RWPE1 (cell line): Measurements from ENCODE around the gene AANAT.

Experiments
- CTCF ChIA-PET: fragments of 350-600 bp; sonication (Branson Sonifier 250); formaldehyde crosslinking; extraction: SDS; loops from one replicate; lab custom pipeline; 2021; lab: Yijun Ruan, JAX
- POLR2A ChIA-PET: fragments of 400-600 bp; formaldehyde crosslinking; extraction: SDS; loops from one replicate; lab custom pipeline; 2020; ENCODE audit warnings: antibody characterized with exemption; ENCODE audit not compliant: low non-redundant PET; lab: Yijun Ruan, JAX
- DNase-seq: peaks from one replicate; pipeline ENCODE4 v3.0.0; 2012; ENCODE audit warnings: low spot score
- H3K27ac ChIP-seq: fragments of 450-650 bp; 2 replicates; pipeline ENCODE4 v1.5.1; 2017
- CTCF ChIP-seq: fragments of 450-650 bp; conservative IDR thresholded peaks from 2 replicates; pipeline ENCODE4 v1.5.1; 2017; ENCODE audit warnings: low read depth, mild to moderate bottlenecking

Gene AANAT

GRCh38 chr17:76469076-76469990, 1.9 kb downstream of the AANAT start:
- POLR2A ChIA-PET = no interaction called here
- no peak for TF ChIP-seq CTCF

GRCh38 chr17:76469991-76470739, 2.8 kb downstream of the AANAT start:
- DNase-seq = no peak
- H3K27ac ChIP-seq = 0 out of 2 replicates have a peak overlapping the region, but pooled peaks have one; percentile 5
- TF ChIP-seq CTCF = no peak
- ChIA-PET CTCF (interaction anchor here (0.6 kb wide), 1 partner anchor 934 kb away, joined by 4 read pairs; no protein-coding TSS in a partner anchor), POLR2A (no interaction called here)

More at GRCh38 chr17:76469076-76469990, 1.9 kb downstream of the AANAT start:
- no peak for DNase-seq
- 0 out of 2 replicates have a peak overlapping the region, but pooled peaks have one; percentile 5 for H3K27ac ChIP-seq
- CTCF ChIA-PET = interaction anchor here (0.6 kb wide), 2 partner anchors 61 to 934 kb away, joined by 3 to 4 read pairs; no protein-coding TSS in a partner anchor

- no peak for DNase-seq
- ChIA-PET CTCF (interaction anchor here (0.6 kb wide), 1 partner anchor 167 kb away, joined by 4 read pairs; no protein-coding TSS in a partner anchor), POLR2A (no interaction called here)
Observed at GRCh38 chr17:76471498-76472257, 4.3 kb downstream of the AANAT start.

GRCh38 chr17:76472258-76472645, 4.8 kb downstream of the AANAT start:
- ChIA-PET CTCF (no interaction called here), POLR2A (no interaction called here)
- no peak overlapping the region for H3K27ac ChIP-seq
- no peak for TF ChIP-seq CTCF
- no peak for DNase-seq

More at GRCh38 chr17:76471498-76472257, 4.3 kb downstream of the AANAT start:
- H3K27ac ChIP-seq = peak overlapping the region; percentile 18; the same call in 1 of the 2 replicates
- no peak for TF ChIP-seq CTCF

GRCh38 chr17:76472726-76473125, 5.3 kb downstream of the AANAT start:
- no peak overlapping the region for H3K27ac ChIP-seq
- DNase-seq = no peak
- TF ChIP-seq CTCF = no peak
- CTCF ChIA-PET = interaction anchor here (0.6 kb wide), 1 partner anchor 153 kb away, joined by 6 read pairs; no protein-coding TSS in a partner anchor
- POLR2A ChIA-PET = no interaction called here
